Activated CD8-positive, alpha-beta memory T cell treated with anti-CD3 and anti-CD28 coated beads for 24 hours (primary cell): ENCODE data around the gene RGS7.
"Not testable (repeated sequence)": the region's sequence is repeated elsewhere in the genome, so short reads cannot be mapped to it uniquely, and the experiment has no call there.

Source experiments
- DNase-seq: peaks from one replicate; pipeline ENCODE4 v3.0.0-alpha.2; 2020

RGS7 gene

GRCh38 chr1:241068359-241068758 is 288.6 kb downstream of the RGS7 start:
- DNase-seq, result no peak

- no peak for DNase-seq
Measured at GRCh38 chr1:241063276-241063675, 293.7 kb downstream of the RGS7 start.

- DNase-seq, result no peak
Measured at GRCh38 chr1:241061062-241061461, 295.9 kb downstream of the RGS7 start.

GRCh38 chr1:241048622-241049021 is 308.4 kb downstream of the RGS7 start:
- DNase-seq, result no peak

- DNase-seq, result no peak
Measured at GRCh38 chr1:241045659-241046058, 311.3 kb downstream of the RGS7 start.

GRCh38 chr1:241034203-241034936 is 322.6 kb downstream of the RGS7 start:
- DNase-seq, result no peak

GRCh38 chr1:241024834-241025233 is 332.2 kb downstream of the RGS7 start:
- DNase-seq, result no peak

- no peak for DNase-seq
Measured at GRCh38 chr1:241022366-241022765, 334.6 kb downstream of the RGS7 start.

GRCh38 chr1:241020851-241021697 is 335.9 kb downstream of the RGS7 start:
- no peak for DNase-seq

GRCh38 chr1:241012708-241013340 is 344.2 kb downstream of the RGS7 start:
- no peak for DNase-seq

GRCh38 chr1:241007668-241008067 is 349.3 kb downstream of the RGS7 start:
- DNase-seq, result no peak

GRCh38 chr1:240999826-241000225 is 357.2 kb downstream of the RGS7 start:
- DNase-seq, result no peak

GRCh38 chr1:240998441-240999015 is 358.5 kb downstream of the RGS7 start:
- DNase-seq, result no peak

- DNase-seq, result no peak
Measured at GRCh38 chr1:240998024-240998423, 359.0 kb downstream of the RGS7 start.

GRCh38 chr1:240993004-240993403 is 364.0 kb downstream of the RGS7 start:
- no peak for DNase-seq

- DNase-seq, result no peak
Measured at GRCh38 chr1:240991230-240991629, 365.8 kb downstream of the RGS7 start.

- no peak for DNase-seq
Measured at GRCh38 chr1:240987928-240988327, 369.1 kb downstream of the RGS7 start.

GRCh38 chr1:240985081-240985480 is 371.9 kb downstream of the RGS7 start:
- DNase-seq, result no peak

- DNase-seq, result no peak
Measured at GRCh38 chr1:240980342-240980741, 376.7 kb downstream of the RGS7 start.

- no peak for DNase-seq
Measured at GRCh38 chr1:240976685-240977084, 380.3 kb downstream of the RGS7 start.

GRCh38 chr1:240973875-240974274 is 383.1 kb downstream of the RGS7 start:
- no peak for DNase-seq

GRCh38 chr1:240972059-240972458 is 384.9 kb downstream of the RGS7 start:
- not testable (repeated sequence) for DNase-seq

GRCh38 chr1:240970253-240970652 is 386.8 kb downstream of the RGS7 start:
- DNase-seq, result no peak
